HepG2 (cell line): Measurements from ENCODE around the gene RDH12. TPM values are rescaled to one million over a fixed set of nuclear protein-coding genes. Genes with fewer than 3 reads are reported as not detected.
A peak's percentile ranks its signal among the peaks of the same experiment; 100 is the strongest.

ENCODE experiments used
- ATF5 ChIP-seq: sonication (generic); formaldehyde crosslinking; IDR thresholded peaks from 2 replicates; pipeline ENCODE4 v1.4.0; 2020; ENCODE audit warnings: mild to moderate bottlenecking, low read depth, missing genetic modification reagents
- BATF2 ChIP-seq: sonication (generic); formaldehyde crosslinking; IDR thresholded peaks from 2 replicates; pipeline ENCODE4 v1.8.0; 2022; ENCODE audit warnings: mild to moderate bottlenecking, missing genetic modification reagents, moderate library complexity
- DZIP1 ChIP-seq: sonication (generic); formaldehyde crosslinking; IDR thresholded peaks from 2 replicates; pipeline ENCODE4 v1.5.0; 2020; ENCODE audit warnings: mild to moderate bottlenecking, missing genetic modification reagents
- HHEX ChIP-seq: IDR thresholded peaks from 2 replicates; pipeline ENCODE4 v1.6.1; 2016; ENCODE audit warnings: control low read depth
- HOXA3 ChIP-seq: sonication (generic); formaldehyde crosslinking; IDR thresholded peaks from 2 replicates; pipeline ENCODE4 v1.5.0; 2020; ENCODE audit warnings: missing genetic modification reagents
- KLF15 ChIP-seq: sonication (generic); formaldehyde crosslinking; IDR thresholded peaks from 2 replicates; pipeline ENCODE4 v1.8.1; 2023; ENCODE audit warnings: borderline replicate concordance, mild to moderate bottlenecking, inconsistent platforms, missing genetic modification reagents, mixed read lengths
- MEIS2 ChIP-seq: sonication (generic); formaldehyde crosslinking; IDR thresholded peaks from 2 replicates; pipeline ENCODE4 v1.9.0; 2021; ENCODE audit warnings: mild to moderate bottlenecking, missing genetic modification reagents
- NAIF1 ChIP-seq: sonication (generic); formaldehyde crosslinking; IDR thresholded peaks from 2 replicates; pipeline ENCODE4 v1.5.0; 2020; ENCODE audit warnings: mild to moderate bottlenecking, missing genetic modification reagents, borderline replicate concordance
- NFRKB ChIP-seq: fragments of 450-650 bp; IDR thresholded peaks from 2 replicates; pipeline ENCODE4 v1.6.1; 2017
- NPAS2 ChIP-seq: sonication (generic); formaldehyde crosslinking; IDR thresholded peaks from 2 replicates; pipeline ENCODE4 v1.8.0; 2022; ENCODE audit warnings: mild to moderate bottlenecking, missing genetic modification reagents, borderline replicate concordance
- PBX2 ChIP-seq: IDR thresholded peaks from 2 replicates; pipeline ENCODE4 v1.6.1; 2016; ENCODE audit warnings: control low read depth
- PBX3 ChIP-seq: sonication (generic); formaldehyde crosslinking; IDR thresholded peaks from 2 replicates; pipeline ENCODE4 v1.8.1; 2023; ENCODE audit warnings: missing genetic modification reagents, inconsistent platforms, borderline replicate concordance
- PRMT3 ChIP-seq: sonication (generic); formaldehyde crosslinking; IDR thresholded peaks from 2 replicates; pipeline ENCODE4 v1.8.1; 2022; ENCODE audit warnings: low read depth, mild to moderate bottlenecking, moderate library complexity, missing genetic modification reagents, borderline replicate concordance
- RAD51 ChIP-seq: fragments of 450-650 bp; IDR thresholded peaks from 2 replicates; pipeline ENCODE4 v1.6.1; 2016; ENCODE audit warnings: borderline replicate concordance
- TRIM24 ChIP-seq: sonication (generic); formaldehyde crosslinking; IDR thresholded peaks from 2 replicates; pipeline ENCODE4 v1.8.0; 2022; ENCODE audit warnings: mild to moderate bottlenecking, missing genetic modification reagents
- TSC22D2 ChIP-seq: sonication (generic); formaldehyde crosslinking; IDR thresholded peaks from 2 replicates; pipeline ENCODE4 v1.5.1; 2020; ENCODE audit warnings: missing genetic modification reagents, mild to moderate bottlenecking, borderline replicate concordance
- ZNF33A ChIP-seq: sonication (generic); formaldehyde crosslinking; IDR thresholded peaks from 2 replicates; pipeline ENCODE4 v1.5.1; 2020; ENCODE audit warnings: missing genetic modification reagents, mild to moderate bottlenecking, moderate library complexity, borderline replicate concordance
- ZNF512 ChIP-seq: sonication (generic); formaldehyde crosslinking; IDR thresholded peaks from 2 replicates; pipeline ENCODE4 v1.4.0; 2020; ENCODE audit warnings: mild to moderate bottlenecking, missing genetic modification reagents
- ZNF574 ChIP-seq: sonication (generic); formaldehyde crosslinking; IDR thresholded peaks from 2 replicates; pipeline ENCODE4 v1.4.0; 2020; ENCODE audit warnings: missing genetic modification reagents
- polyA plus RNA-seq, 8 experiments: library from polyadenylated mRNA; depleted of rRNA in 3 of 8; stranded (reverse) in 7 of 8; unstranded in 1 of 8; fragments of >200 nt; fragmentation: Illumina TruSeq in 4 of 8; extraction: Trizol in 4 of 8; gene quantifications; 2 replicates each; pipeline versions ENCODE4 v1.2.1 to v1.2.3, GENCODE V29; 2011 to 2016; ENCODE audit warnings: low read depth in 4 of 8, missing spikeins in 1 of 8, mixed read lengths in 1 of 8; ENCODE audit not compliant: insufficient read depth in 1 of 8
- total RNA-seq, 5 experiments: library from RNA; depleted of rRNA; stranded (reverse); fragments of >200 nt; fragmentation: Illumina TruSeq; extraction: Trizol; gene quantifications; 2 replicates each; pipeline ENCODE4 v1.2.3, GENCODE V29; 2016; ENCODE audit warnings: low read depth in 1 of 5

RDH12 gene
- total and polyA plus RNA-seq, 2 of the 13 experiments (the other 11 are each of a cell fraction or from before 2014, with no cell fraction given) = 1.6 to 2.1 TPM

GRCh38 chr14:67695394-67695949 is 6.2 kb upstream of the RDH12 start, which contains the start of gene RDH11 (continued):
- TF ChIP-seq NAIF1 (no peak), HHEX (CRISPR knock-in tag) (no peak), HOXA3 (CRISPR knock-in tag) (peak; percentile 92), ZNF512 (no peak), MEIS2 (CRISPR knock-in tag) (peak; percentile 26; the same call in 1 of the 2 replicates), KLF15 (no peak), PRMT3 (CRISPR knock-in tag) (0 out of 2 replicates have a peak, but pooled peaks have one; percentile 8), BATF2 (no peak), PBX2 (CRISPR knock-in tag) (no peak), DZIP1 (CRISPR knock-in tag) (no peak), PBX3 (CRISPR knock-in tag) (no peak), ATF5 (CRISPR knock-in tag) (no peak), TRIM24 (CRISPR knock-in tag) (no peak), NPAS2 (no peak), ZNF574 (CRISPR knock-in tag) (peak; percentile 73), ZNF33A (CRISPR knock-in tag) (no peak), NFRKB (no peak), RAD51 (no peak), TSC22D2 (CRISPR knock-in tag) (no peak)
